Ovary (tissue), 9 donors: Measurements from ENCODE around the gene OTOP2. TPM values are rescaled to one million over a fixed set of nuclear protein-coding genes. Genes with fewer than 3 reads are reported as not detected.

ENCODE experiments used
- DNase-seq, 5 donors: peaks; one replicate each; pipeline ENCODE4 v3.0.0-alpha.2; 2019 to 2020
- H3K27ac ChIP-seq, 2 donors: fragments of 200-600 bp; one replicate each; pipeline versions ENCODE4 v1.5.1 to v1.8.0; 2019 to 2022
- H3K27me3 ChIP-seq: fragments of 200-600 bp; one replicate; pipeline ENCODE4 v1.8.0; 2022
- H3K36me3 ChIP-seq: fragments of 200-600 bp; sonication (generic); one replicate; pipeline ENCODE4 v1.5.1; 2019
- H3K4me1 ChIP-seq: one replicate; pipeline ENCODE4 v1.8.1; 2013; ENCODE audit warnings: mild to moderate bottlenecking, moderate library complexity; ENCODE audit not compliant: insufficient read depth
- H3K4me3 ChIP-seq: fragments of 200-600 bp; sonication (generic); one replicate; pipeline ENCODE4 v1.5.1; 2017
- H3K9me3 ChIP-seq, 2 donors: fragments of 200-600 bp in 1 of 2; sonication (generic) in 1 of 2; one replicate each; pipeline versions ENCODE4 v1.5.1 to v1.8.1; 2013 to 2019; ENCODE audit warnings: mild to moderate bottlenecking in 1 of 2, moderate library complexity in 1 of 2
- CTCF ChIP-seq, 3 donors: fragments of 450-650 bp in 2 of 3; fragments of 200-600 bp in 1 of 3; IDR thresholded peaks; one replicate each; pipeline versions ENCODE4 v1.5.1 to v1.8.0; 2016 to 2022; ENCODE audit warnings: antibody characterized with exemption in 3 of 3, mild to moderate bottlenecking in 1 of 3
- EP300 ChIP-seq: sonication (generic); formaldehyde crosslinking; IDR thresholded peaks from one replicate; pipeline ENCODE4 v1.6.1; 2017; ENCODE audit warnings: antibody characterized with exemption
- POLR2A ChIP-seq: fragments of 450-650 bp; IDR thresholded peaks from one replicate; pipeline ENCODE4 v1.6.1; 2017; ENCODE audit warnings: antibody characterized with exemption, mild to moderate bottlenecking, moderate library complexity
- WGBS, 3 donors: extraction: QIAGEN DNeasy Blood & Tissue Kit in 1 of 3; methylation state at CpG; one replicate each; pipeline versions ENCODE4 v1.1.5 to v1.1.7; 2013 to 2017; 5-methylcytosine and 5-hydroxymethylcytosine counted together
- intact Hi-C, 4 donors: fragments of 100-400 bp; cut with DNase I; formaldehyde crosslinking; loops; one replicate each; pipeline versions ENCODE4 v1.11.0 to v1.15.1; 2022 to 2023
- polyA plus RNA-seq, 2 donors: library from polyadenylated mRNA; stranded (reverse); fragments of 200-250 nt in 1 of 2; fragments of 350-450 nt in 1 of 2; fragmentation: Illumina TruSeq in 1 of 2; extraction: RNeasy Lipid Tissue Mini Kit (QIAGEN cat#74804) in 1 of 2; gene quantifications; one replicate each; pipeline ENCODE4 v1.2.3, GENCODE V29; 2013 to 2014
- total RNA-seq, 7 donors: library from RNA; depleted of rRNA in 2 of 7; stranded (reverse); fragments of >200 nt in 2 of 7; fragmentation: NEBNext Ultra II Directional in 3 of 7; extraction: Animal tissue kit (Norgen Biotek cat#: 25700) in 3 of 7; gene quantifications; one replicate each; pipeline versions ENCODE4 v1.1.0 to v1.2.4, GENCODE V29; 2016 to 2023
- donor health status: DM: no; HTN: no; CAD: no; lungs with moderate emphysema.
- donor health status: DM: no; HTN: no; CAD: no.
- donor health status: Bipolar disorder and iron deficiency.
- donor health status: DM: yes; HTN: yes; CAD: no.
- donor health status: DM: no; HTN: no; CAD: no.
- donor health status: DM: yes; HTN: yes; CAD: no.

OTOP2 gene
- total and polyA plus RNA-seq, 9 donors = not detected

GRCh38 chr17:74900208-74900607 lies 23.9 kb upstream of the OTOP2 start:
- H3K9me3 ChIP-seq = no peaks in the 10 kb centered on the region
- H3K4me3 ChIP-seq = no peak overlapping the region
- H3K36me3 ChIP-seq = no peaks in the 10 kb centered on the region
- H3K27ac ChIP-seq = no peak overlapping the region
- WGBS, 3 donors = 83 to 85% (median 84%) methylated on average over 8 of the region's 8 CpGs
- H3K27me3 ChIP-seq = no peaks in the 10 kb centered on the region
- H3K4me1 ChIP-seq = no peaks in the 10 kb centered on the region
- TF ChIP-seq EP300 (no peak), CTCF (IDR thresholded peaks at IDR 0.05) (no peak), POLR2A (no peak)
- no peak for DNase-seq
- intact Hi-C loops = no loop called here

GRCh38 chr17:74901353-74902135 lies 22.5 kb upstream of the OTOP2 start:
- TF ChIP-seq EP300 = no peak
- no peak for TF ChIP-seq POLR2A
- no peak for TF ChIP-seq CTCF (IDR thresholded peaks at IDR 0.05)
- intact Hi-C loops = no loop called here
- H3K4me3 ChIP-seq = no peak overlapping the region
- H3K36me3 ChIP-seq = no peaks in the 10 kb centered on the region
- H3K27me3 ChIP-seq = no peaks in the 10 kb centered on the region
- no peaks in the 10 kb centered on the region for H3K4me1 ChIP-seq
- no peaks in the 10 kb centered on the region for H3K9me3 ChIP-seq
- no peak overlapping the region for H3K27ac ChIP-seq
- 71 to 75% (median 74%) methylated on average over 14 of the region's 14 CpGs for WGBS, 3 donors
- DNase-seq = no peak

- intact Hi-C loops = no loop called here
- Histone ChIP-seq H3K36me3 (no peaks in the 10 kb centered on the region), H3K27ac (no peak overlapping the region), H3K9me3 (no peaks in the 10 kb centered on the region), H3K4me1 (no peaks in the 10 kb centered on the region), H3K27me3 (no peaks in the 10 kb centered on the region), H3K4me3 (no peak overlapping the region)
- WGBS, 3 donors = 78 to 82% (median 81%) methylated on average over 9 of the region's 9 CpGs
- no peak for DNase-seq
- TF ChIP-seq CTCF (IDR thresholded peaks at IDR 0.05) = no peak
- no peak for TF ChIP-seq EP300
- no peak for TF ChIP-seq POLR2A
Observed at GRCh38 chr17:74903034-74903433, 21.0 kb upstream of the OTOP2 start.

- no peaks in the 10 kb centered on the region for H3K4me1 ChIP-seq
- no peak for DNase-seq
- H3K27ac ChIP-seq = no peak overlapping the region
- no peaks in the 10 kb centered on the region for H3K36me3 ChIP-seq
- 61 to 76% (median 72%) methylated on average over 6 of the region's 6 CpGs for WGBS, 3 donors
- H3K27me3 ChIP-seq = no peaks in the 10 kb centered on the region
- TF ChIP-seq POLR2A (no peak), CTCF (IDR thresholded peaks at IDR 0.05) (no peak), EP300 (no peak)
- intact Hi-C loops = no loop called here
- no peak overlapping the region for H3K4me3 ChIP-seq
- H3K9me3 ChIP-seq = no peaks in the 10 kb centered on the region
Observed at GRCh38 chr17:74903671-74904070, 20.4 kb upstream of the OTOP2 start.
